Progenitor cell of endocrine pancreas (in vitro differentiated cells): Measurements from ENCODE around the gene C17orf78. TPM values are rescaled to one million over a fixed set of nuclear protein-coding genes. Genes with fewer than 3 reads are reported as not detected.
"Not testable (repeated sequence)": the region's sequence is repeated elsewhere in the genome, so short reads cannot be mapped to it uniquely, and the experiment has no call there.

ENCODE experiments used
- DNase-seq: peaks from one replicate; pipeline ENCODE4 v3.0.0; 2021; ENCODE audit warnings: low spot score; ENCODE audit not compliant: unreplicated experiment
- H3K27ac Mint-ChIP-seq: 2 replicates; pipeline ENCODE4 v1.8.0; 2021; ENCODE audit warnings: mild to moderate bottlenecking, moderate library complexity, mixed read lengths
- H3K27me3 Mint-ChIP-seq: 2 replicates; pipeline ENCODE4 v1.8.0; 2021; ENCODE audit warnings: mixed read lengths
- H3K36me3 Mint-ChIP-seq: 2 replicates; pipeline ENCODE4 v1.8.0; 2022; ENCODE audit warnings: mixed read lengths; ENCODE audit not compliant: insufficient read depth
- H3K4me1 Mint-ChIP-seq: 2 replicates; pipeline ENCODE4 v1.8.0; 2021; ENCODE audit warnings: low read depth, mixed read lengths
- H3K4me3 Mint-ChIP-seq: 2 replicates; pipeline ENCODE4 v1.8.0; 2021; ENCODE audit warnings: low read depth, mild to moderate bottlenecking, moderate library complexity, mixed read lengths
- H3K9me3 Mint-ChIP-seq: 2 replicates; pipeline ENCODE4 v1.8.0; 2021; ENCODE audit warnings: low read depth, mixed read lengths
- CTCF ChIP-seq: fragments of 200-600 bp; sonication (generic); IDR thresholded peaks from one replicate; pipeline ENCODE4 v1.5.0; 2021; ENCODE audit warnings: antibody characterized with exemption, mild to moderate bottlenecking; ENCODE audit not compliant: unreplicated experiment
- total RNA-seq: library from RNA; stranded (reverse); gene quantifications from 2 replicates; pipeline ENCODE4 v1.2.1, GENCODE V29; 2021

C17orf78 gene
- total RNA-seq, 1 donor from 2014 or later = not detected

DNA sequence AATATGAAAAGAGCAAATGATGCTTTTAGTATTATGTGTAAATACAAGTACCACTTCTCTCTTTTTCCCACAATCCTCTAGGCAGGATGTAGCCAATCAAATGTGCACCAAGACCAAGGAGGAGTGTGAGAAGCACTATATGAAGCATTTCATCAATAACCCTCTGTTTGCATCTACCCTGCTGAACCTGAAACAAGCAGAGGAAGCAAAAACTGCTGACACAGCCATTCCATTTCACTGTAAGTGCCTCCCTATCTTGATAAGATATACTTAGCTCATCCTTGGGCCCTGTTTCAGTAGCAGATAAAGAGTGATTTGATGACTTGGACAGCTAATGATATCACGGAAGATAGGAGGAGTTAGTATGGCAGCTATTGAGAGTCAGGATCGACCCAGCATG lies 64.6 kb downstream of the C17orf78 start:
- peaks cover 19% of the 10 kb centered on the region for H3K36me3 Mint-ChIP-seq
- no peaks in the 10 kb centered on the region for H3K9me3 Mint-ChIP-seq
- no peak for TF ChIP-seq CTCF

DNA sequence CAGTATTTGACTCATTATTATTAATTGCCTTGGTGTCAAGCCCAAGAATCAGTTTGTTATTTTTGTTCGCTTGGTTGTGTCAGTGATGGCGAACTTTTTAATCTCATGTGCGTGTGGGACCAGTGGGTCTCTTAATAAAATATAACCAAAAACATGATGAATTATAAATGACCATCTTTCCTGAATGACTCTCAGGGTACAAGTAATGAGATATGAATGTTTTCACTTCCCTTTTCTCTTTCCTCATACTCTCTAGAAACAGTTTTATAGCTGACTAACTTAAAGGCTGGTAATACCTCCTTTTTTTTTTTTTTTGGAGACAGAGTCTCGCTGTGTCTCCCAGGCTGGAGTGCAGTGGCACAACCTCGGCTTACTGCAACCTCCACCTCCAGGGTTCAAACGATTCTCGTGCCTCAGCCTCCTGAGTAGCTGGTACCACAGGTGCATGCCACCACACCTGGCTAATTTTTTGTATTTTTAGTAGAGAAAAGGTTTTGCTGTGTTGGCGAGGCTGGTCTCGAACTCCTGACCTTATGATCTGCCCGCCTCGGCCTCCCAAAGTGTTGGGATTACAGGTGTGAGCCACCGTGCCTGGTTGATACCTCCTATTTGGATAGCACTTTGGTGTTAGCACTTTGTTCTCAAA lies 65.7 kb downstream of the C17orf78 start:
- peaks cover 18% of the 10 kb centered on the region for H3K36me3 Mint-ChIP-seq
- DNase-seq, H3K27ac Mint-ChIP-seq, H3K4me3 Mint-ChIP-seq, H3K9me3 Mint-ChIP-seq, H3K27me3 Mint-ChIP-seq, H3K4me1 Mint-ChIP-seq: not testable (repeated sequence)

More for the DNA sequence above, 64.6 kb downstream of the C17orf78 start:
- no peak overlapping the region for H3K27ac Mint-ChIP-seq
- H3K27me3 Mint-ChIP-seq = no peaks in the 10 kb centered on the region
- H3K4me3 Mint-ChIP-seq = no peak overlapping the region
- H3K4me1 Mint-ChIP-seq = no peaks in the 10 kb centered on the region
- no peak for DNase-seq

Other genes with a start within 250 kb of the C17orf78 start
- gene ACACA, start 30.9 kb downstream of the C17orf78 start, total RNA-seq = 105 and 111 TPM in 2 replicates
- 31.2 and 31.5 TPM in 2 replicates for gene TADA2A, start 30.9 kb downstream of the C17orf78 start, total RNA-seq
- gene DUSP14, start 113.9 kb downstream of the C17orf78 start, total RNA-seq = 18.7 and 19.2 TPM in 2 replicates
- gene SYNRG, start 233.4 kb downstream of the C17orf78 start, total RNA-seq = 69.0 and 73.0 TPM in 2 replicates